ENCODE results near the gene DPYSL4. TPM values are rescaled to one million over a fixed set of nuclear protein-coding genes. Genes with fewer than 3 reads are reported as not detected.

DPYSL4 gene
- polyA plus RNA-seq, 1 experiment = 5.3 TPM

GRCh38 chr10:132193907-132194552 is 7.3 kb downstream of the DPYSL4 start:
- DNase-seq (ENCODE audit: low read depth) = no peak
- ChIA-PET POLR2A (no interaction called here), CTCF (interaction anchor here (1.4 kb wide), 1 partner anchor 14 kb away, joined by 3 read pairs; no protein-coding TSS in a partner anchor)
- Histone ChIP-seq H3K36me3 (ENCODE audit: control insufficient read depth, insufficient read depth, low read length) (peaks cover 4% of the 10 kb centered on the region), H3K27me3 (ENCODE audit: control insufficient read depth, insufficient read depth, low read length) (peaks cover 3% of the 10 kb centered on the region), H3K4me3 (ENCODE audit: low read depth, low read length) (no peak overlapping the region)
- no peak for TF ChIP-seq CTCF (IDR thresholded peaks at IDR 0.05; ENCODE audit: insufficient read depth, low read depth, low read length)

GRCh38 chr10:132194726-132195125 is 8.0 kb downstream of the DPYSL4 start:
- DNase-seq (ENCODE audit: low read depth) = no peak
- ChIA-PET CTCF (no interaction called here), POLR2A (no interaction called here)
- peaks cover 4% of the 10 kb centered on the region for H3K36me3 ChIP-seq (ENCODE audit: control insufficient read depth, insufficient read depth, low read length)
- no peak for TF ChIP-seq CTCF (IDR thresholded peaks at IDR 0.05; ENCODE audit: insufficient read depth, low read depth, low read length)
- no peak overlapping the region for H3K4me3 ChIP-seq (ENCODE audit: low read depth, low read length)
- no peaks in the 10 kb centered on the region for H3K27me3 ChIP-seq (ENCODE audit: control insufficient read depth, insufficient read depth, low read length)

GRCh38 chr10:132195366-132196075 is 8.8 kb downstream of the DPYSL4 start:
- no peak for DNase-seq (ENCODE audit: low read depth)
- peaks cover 4% of the 10 kb centered on the region for H3K36me3 ChIP-seq (ENCODE audit: control insufficient read depth, insufficient read depth, low read length)
- H3K4me3 ChIP-seq (ENCODE audit: low read depth, low read length) = no peak overlapping the region
- TF ChIP-seq CTCF (IDR thresholded peaks at IDR 0.05; ENCODE audit: insufficient read depth, low read depth, low read length) = no peak
- ChIA-PET POLR2A (no interaction called here), CTCF (no interaction called here)
- no peaks in the 10 kb centered on the region for H3K27me3 ChIP-seq (ENCODE audit: control insufficient read depth, insufficient read depth, low read length)

- no peak for TF ChIP-seq CTCF (IDR thresholded peaks at IDR 0.05; ENCODE audit: insufficient read depth, low read depth, low read length)
- no peak overlapping the region for H3K4me3 ChIP-seq (ENCODE audit: low read depth, low read length)
- CTCF ChIA-PET = no interaction called here
- no peaks in the 10 kb centered on the region for H3K27me3 ChIP-seq (ENCODE audit: control insufficient read depth, insufficient read depth, low read length)
- POLR2A ChIA-PET = no interaction called here
- DNase-seq (ENCODE audit: low read depth) = no peak
- peaks cover 4% of the 10 kb centered on the region for H3K36me3 ChIP-seq (ENCODE audit: control insufficient read depth, insufficient read depth, low read length)
These were observed 9.7 kb downstream of the DPYSL4 start for GRCh38 chr10:132196178-132197113.
